Measurements from ENCODE around the gene SEPTIN2. TPM values are rescaled to one million over a fixed set of nuclear protein-coding genes. Genes with fewer than 3 reads are reported as not detected.

SEPTIN2 gene
- total RNA-seq, 1 donor from 2014 or later, result 487 TPM

DNA sequence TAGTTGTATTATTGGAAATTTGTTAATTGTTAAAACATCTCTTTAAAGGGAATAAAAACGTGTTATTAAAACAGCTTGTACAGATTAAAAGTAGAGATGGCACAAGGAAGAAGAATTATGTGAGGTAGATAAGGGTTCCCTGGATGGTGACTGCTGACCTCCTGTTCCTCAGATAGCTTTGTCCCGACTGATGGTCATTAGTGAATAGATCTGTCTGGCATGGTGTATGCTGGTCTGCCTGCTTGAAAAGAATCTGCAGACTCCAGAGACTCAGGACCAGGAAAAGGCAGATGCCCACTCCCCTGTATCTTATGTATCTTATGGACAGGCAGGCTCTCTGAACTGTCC is 34.8 kb downstream of the SEPTIN2 start:
- no peak for DNase-seq (ENCODE audit: low spot score)
- H3K4me1 Mint-ChIP-seq (ENCODE audit: unreplicated experiment), result peaks cover 7% of the 10 kb centered on the region
- TF ChIP-seq CTCF (IDR thresholded peaks at IDR 0.05; ENCODE audit: unreplicated experiment), result no peak
- H3K9me3 Mint-ChIP-seq (ENCODE audit: unreplicated experiment), result no peaks in the 10 kb centered on the region
- H3K27me3 Mint-ChIP-seq (ENCODE audit: unreplicated experiment), result peaks cover 2% of the 10 kb centered on the region
- peak overlapping the region; percentile 18 for H3K27ac Mint-ChIP-seq (ENCODE audit: unreplicated experiment)
- peak overlapping the region; percentile 24 for H3K4me3 Mint-ChIP-seq (ENCODE audit: unreplicated experiment)
- H3K36me3 Mint-ChIP-seq (ENCODE audit: low read depth, unreplicated experiment), result peaks cover 44% of the 10 kb centered on the region

DNA sequence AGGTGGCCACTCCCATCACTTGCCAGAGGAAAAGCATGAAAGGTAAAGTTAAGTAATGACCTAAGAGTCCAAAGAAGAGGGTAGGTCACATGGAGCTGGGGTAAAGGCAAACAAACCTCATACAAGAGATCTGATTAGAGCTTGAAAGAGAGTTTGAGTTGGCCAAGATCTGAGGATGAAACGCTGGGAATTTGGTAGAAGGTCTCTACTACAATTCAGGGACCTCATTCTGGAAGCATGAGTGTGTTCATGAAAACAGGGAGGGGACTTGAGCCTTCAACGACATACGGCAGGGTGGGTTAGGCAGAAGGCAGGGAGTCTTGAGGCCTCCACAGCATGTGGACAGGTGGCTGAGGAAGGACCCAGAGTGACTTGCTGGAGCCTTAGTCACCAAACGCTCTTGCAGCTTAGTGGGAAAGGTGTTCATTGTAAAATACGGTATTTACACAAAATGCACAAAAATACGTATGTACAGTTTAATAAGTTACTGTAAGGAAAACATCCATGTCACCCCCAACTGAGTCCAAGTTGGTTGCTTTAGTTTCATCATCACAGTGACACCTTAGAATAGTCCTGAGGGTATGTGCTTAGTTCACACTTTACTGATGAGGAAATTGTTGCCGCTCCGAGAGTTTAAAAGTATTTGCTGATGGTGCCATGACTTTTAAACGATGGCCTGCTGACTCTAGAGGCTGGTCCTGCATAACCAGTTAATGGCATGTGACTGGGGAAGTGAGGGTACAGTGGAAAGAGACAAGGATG is 35.3 kb downstream of the SEPTIN2 start:
- Mint-ChIP-seq H3K4me1 (ENCODE audit: unreplicated experiment) (peaks cover 7% of the 10 kb centered on the region), H3K27me3 (ENCODE audit: unreplicated experiment) (peaks cover 4% of the 10 kb centered on the region), H3K27ac (ENCODE audit: unreplicated experiment) (peak overlapping the region; percentile 18), H3K9me3 (ENCODE audit: unreplicated experiment) (no peaks in the 10 kb centered on the region), H3K36me3 (ENCODE audit: low read depth, unreplicated experiment) (peaks cover 39% of the 10 kb centered on the region), H3K4me3 (ENCODE audit: unreplicated experiment) (peak overlapping the region; percentile 24)
- no peak for TF ChIP-seq CTCF (IDR thresholded peaks at IDR 0.05; ENCODE audit: unreplicated experiment)
- no peak for DNase-seq (ENCODE audit: low spot score)

GRCh38 chr2:241351640-241352031 is 35.9 kb downstream of the SEPTIN2 start:
- no peak overlapping the region for H3K27ac Mint-ChIP-seq (ENCODE audit: unreplicated experiment)
- H3K4me3 Mint-ChIP-seq (ENCODE audit: unreplicated experiment), result no peak overlapping the region
- no peaks in the 10 kb centered on the region for H3K9me3 Mint-ChIP-seq (ENCODE audit: unreplicated experiment)
- peaks cover 4% of the 10 kb centered on the region for H3K27me3 Mint-ChIP-seq (ENCODE audit: unreplicated experiment)
- peaks cover 7% of the 10 kb centered on the region for H3K4me1 Mint-ChIP-seq (ENCODE audit: unreplicated experiment)
- peaks cover 38% of the 10 kb centered on the region for H3K36me3 Mint-ChIP-seq (ENCODE audit: low read depth, unreplicated experiment)
- no peak for TF ChIP-seq CTCF (IDR thresholded peaks at IDR 0.05; ENCODE audit: unreplicated experiment)
- no peak for DNase-seq (ENCODE audit: low spot score)

DNA sequence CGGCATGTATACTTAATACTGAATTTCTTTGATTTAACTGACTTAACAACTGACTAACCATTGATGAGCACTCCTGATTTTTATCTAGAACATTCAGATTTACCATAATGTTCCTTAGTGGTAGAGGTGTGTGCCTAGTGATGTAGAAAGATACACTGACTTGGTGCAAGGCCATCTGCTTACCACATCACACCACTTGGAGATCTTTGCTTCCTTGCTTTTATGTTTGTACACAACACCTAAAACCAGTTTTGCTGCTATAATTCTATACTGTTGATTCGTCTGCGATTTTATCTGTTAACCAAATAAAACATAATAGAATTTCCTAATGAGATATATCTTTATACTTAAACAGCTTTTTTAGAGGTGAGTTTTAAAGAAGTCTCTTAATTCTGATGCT is 36.5 kb downstream of the SEPTIN2 start:
- Mint-ChIP-seq H3K27ac (ENCODE audit: unreplicated experiment) (no peak overlapping the region), H3K4me1 (ENCODE audit: unreplicated experiment) (peaks cover 10% of the 10 kb centered on the region), H3K4me3 (ENCODE audit: unreplicated experiment) (peak overlapping the region; percentile 14), H3K9me3 (ENCODE audit: unreplicated experiment) (no peaks in the 10 kb centered on the region), H3K27me3 (ENCODE audit: unreplicated experiment) (peaks cover 4% of the 10 kb centered on the region), H3K36me3 (ENCODE audit: low read depth, unreplicated experiment) (peaks cover 35% of the 10 kb centered on the region)
- TF ChIP-seq CTCF (IDR thresholded peaks at IDR 0.05; ENCODE audit: unreplicated experiment), result no peak
- DNase-seq (ENCODE audit: low spot score), result no peak
